Liver (tissue), 9 donors: ENCODE results near the gene SORCS2. TPM values are rescaled to one million over a fixed set of nuclear protein-coding genes. Genes with fewer than 3 reads are reported as not detected.

Source experiments
- DNase-seq: peaks from one replicate; pipeline ENCODE4 v3.0.0-alpha.2; 2017; ENCODE audit warnings: low spot score
- H3K27ac ChIP-seq, 2 donors: one replicate each; pipeline ENCODE4 v1.7.0; 2013; ENCODE audit warnings: inconsistent platforms in 2 of 2, low read length in 2 of 2, control low read depth in 1 of 2, low read depth in 1 of 2, mild to moderate bottlenecking in 1 of 2
- H3K27me3 ChIP-seq, 4 donors: one replicate each; pipeline versions ENCODE4 v1.6.1 to v1.7.0; 2013; ENCODE audit warnings: low read length in 3 of 4, inconsistent platforms in 1 of 4, mild to moderate bottlenecking in 1 of 4, moderate library complexity in 1 of 4; ENCODE audit not compliant: control insufficient read depth in 4 of 4, insufficient read depth in 4 of 4
- H3K36me3 ChIP-seq, 4 donors: one replicate each; pipeline versions ENCODE4 v1.6.1 to v1.7.0; 2013; ENCODE audit warnings: low read length in 3 of 4, mild to moderate bottlenecking in 3 of 4, low read depth in 1 of 4, moderate library complexity in 1 of 4; ENCODE audit not compliant: control insufficient read depth in 4 of 4, insufficient read depth in 3 of 4
- H3K4me1 ChIP-seq, 4 donors: one replicate each; pipeline versions ENCODE4 v1.6.1 to v1.7.0; 2013; ENCODE audit warnings: low read length in 3 of 4, mild to moderate bottlenecking in 3 of 4, moderate library complexity in 1 of 4; ENCODE audit not compliant: control insufficient read depth in 4 of 4, insufficient read depth in 4 of 4
- H3K4me3 ChIP-seq, 3 donors: one replicate each; pipeline versions ENCODE4 v1.6.1 to v1.7.0; 2013; ENCODE audit warnings: low read length in 3 of 3, control low read depth in 1 of 3, low read depth in 1 of 3, mild to moderate bottlenecking in 1 of 3
- H3K9ac ChIP-seq, 2 donors: one replicate each; pipeline ENCODE4 v1.7.0; 2013; ENCODE audit warnings: low read length in 2 of 2, mild to moderate bottlenecking in 2 of 2, moderate library complexity in 2 of 2, control low read depth in 1 of 2, low read depth in 1 of 2
- H3K9me3 ChIP-seq, 4 donors: one replicate each; pipeline versions ENCODE4 v1.6.1 to v1.7.0; 2013; ENCODE audit warnings: low read length in 3 of 4; ENCODE audit not compliant: control insufficient read depth in 4 of 4
- CTCF ChIP-seq: fragments of 150-350 bp; IDR thresholded peaks from 2 replicates; pipeline ENCODE4 v1.5.1; 2017; ENCODE audit warnings: improper control_type of control experiment, low read depth, low read length; ENCODE audit not compliant: missing input control
- EGR1 ChIP-seq, 2 donors: IDR thresholded peaks; 2 replicates each; pipeline ENCODE4 v1.6.1; 2016 to 2018; ENCODE audit warnings: antibody characterized with exemption in 2 of 2, low read depth in 2 of 2
- GABPA ChIP-seq, 2 donors: IDR thresholded peaks in 1 of 2; conservative IDR thresholded peaks in 1 of 2; 2 replicates each; pipeline ENCODE4 v1.6.1; 2016; ENCODE audit warnings: antibody characterized with exemption in 2 of 2, mild to moderate bottlenecking in 1 of 2, moderate library complexity in 1 of 2
- HNF4A ChIP-seq, 2 donors: conservative IDR thresholded peaks; 2 replicates each; pipeline ENCODE4 v1.6.1; 2016; ENCODE audit warnings: antibody characterized with exemption in 2 of 2, mild to moderate bottlenecking in 2 of 2
- JUND ChIP-seq, 2 donors: IDR thresholded peaks; 2 replicates each; pipeline ENCODE4 v1.6.1; 2016; ENCODE audit warnings: antibody characterized with exemption in 2 of 2
- NR2F2 ChIP-seq: IDR thresholded peaks from 2 replicates; pipeline ENCODE4 v1.6.1; 2016; ENCODE audit warnings: antibody characterized with exemption
- RAD21 ChIP-seq, 2 donors: IDR thresholded peaks; 2 replicates each; pipeline ENCODE4 v1.6.1; 2016; ENCODE audit warnings: antibody characterized with exemption in 2 of 2, mild to moderate bottlenecking in 2 of 2
- RXRA ChIP-seq, 2 donors: IDR thresholded peaks; 2 replicates each; pipeline ENCODE4 v1.6.1; 2017 to 2018; ENCODE audit warnings: antibody characterized with exemption in 2 of 2, mild to moderate bottlenecking in 1 of 2
- SP1 ChIP-seq: IDR thresholded peaks from 2 replicates; pipeline ENCODE4 v1.6.1; 2018; ENCODE audit warnings: antibody characterized with exemption, mild to moderate bottlenecking
- TAF1 ChIP-seq: conservative IDR thresholded peaks from 2 replicates; pipeline ENCODE4 v1.6.1; 2016; ENCODE audit warnings: antibody characterized with exemption, mild to moderate bottlenecking
- YY1 ChIP-seq: IDR thresholded peaks from 2 replicates; pipeline ENCODE4 v1.6.1; 2016; ENCODE audit warnings: antibody characterized with exemption, mild to moderate bottlenecking
- ZBTB33 ChIP-seq: IDR thresholded peaks from 2 replicates; pipeline ENCODE4 v1.6.1; 2016; ENCODE audit warnings: antibody characterized with exemption
- WGBS: extraction: QIAGEN DNeasy Blood & Tissue Kit; methylation state at CpG from one replicate; pipeline ENCODE4 v1.1.7; 2013; 5-methylcytosine and 5-hydroxymethylcytosine counted together
- polyA plus RNA-seq, 2 donors: library from polyadenylated mRNA; stranded (reverse) in 1 of 2; unstranded in 1 of 2; fragments of 200-250 nt in 1 of 2; fragments of >200 nt in 1 of 2; fragmentation: Nextera tagmentation in 1 of 2; extraction: Ambion mirVana in 1 of 2; gene quantifications; one replicate each; pipeline versions ENCODE4 v1.2.1 to v1.2.3, GENCODE V29; 2013 to 2015
- total RNA-seq, 2 donors: library from RNA; depleted of rRNA; stranded (reverse); fragments of >200 nt; gene quantifications; one replicate each; pipeline ENCODE4 v1.2.3, GENCODE V29; 2014
- TF ChIP-seq, protein P1 (sequence below): IDR thresholded peaks from 2 replicates; pipeline ENCODE4 v1.6.1; 2016; ENCODE audit warnings: antibody characterized with exemption, mild to moderate bottlenecking
- TF ChIP-seq, protein P2 (sequence below): IDR thresholded peaks from 2 replicates; pipeline ENCODE4 v1.6.1; 2016; ENCODE audit warnings: antibody characterized with exemption
- TF ChIP-seq, protein P3 (sequence below): IDR thresholded peaks from 2 replicates; pipeline ENCODE4 v1.6.1; 2016; ENCODE audit warnings: antibody characterized with exemption
- donor health status: healthy.
- donor health status: healthy.
- donor health status: healthy.
- donor health status: healthy.
- donor health status: healthy.

Gene SORCS2
- total and polyA plus RNA-seq, 4 donors: 0.10 to 1.4 (median 0.92) TPM

- TF ChIP-seq, protein P1, sequence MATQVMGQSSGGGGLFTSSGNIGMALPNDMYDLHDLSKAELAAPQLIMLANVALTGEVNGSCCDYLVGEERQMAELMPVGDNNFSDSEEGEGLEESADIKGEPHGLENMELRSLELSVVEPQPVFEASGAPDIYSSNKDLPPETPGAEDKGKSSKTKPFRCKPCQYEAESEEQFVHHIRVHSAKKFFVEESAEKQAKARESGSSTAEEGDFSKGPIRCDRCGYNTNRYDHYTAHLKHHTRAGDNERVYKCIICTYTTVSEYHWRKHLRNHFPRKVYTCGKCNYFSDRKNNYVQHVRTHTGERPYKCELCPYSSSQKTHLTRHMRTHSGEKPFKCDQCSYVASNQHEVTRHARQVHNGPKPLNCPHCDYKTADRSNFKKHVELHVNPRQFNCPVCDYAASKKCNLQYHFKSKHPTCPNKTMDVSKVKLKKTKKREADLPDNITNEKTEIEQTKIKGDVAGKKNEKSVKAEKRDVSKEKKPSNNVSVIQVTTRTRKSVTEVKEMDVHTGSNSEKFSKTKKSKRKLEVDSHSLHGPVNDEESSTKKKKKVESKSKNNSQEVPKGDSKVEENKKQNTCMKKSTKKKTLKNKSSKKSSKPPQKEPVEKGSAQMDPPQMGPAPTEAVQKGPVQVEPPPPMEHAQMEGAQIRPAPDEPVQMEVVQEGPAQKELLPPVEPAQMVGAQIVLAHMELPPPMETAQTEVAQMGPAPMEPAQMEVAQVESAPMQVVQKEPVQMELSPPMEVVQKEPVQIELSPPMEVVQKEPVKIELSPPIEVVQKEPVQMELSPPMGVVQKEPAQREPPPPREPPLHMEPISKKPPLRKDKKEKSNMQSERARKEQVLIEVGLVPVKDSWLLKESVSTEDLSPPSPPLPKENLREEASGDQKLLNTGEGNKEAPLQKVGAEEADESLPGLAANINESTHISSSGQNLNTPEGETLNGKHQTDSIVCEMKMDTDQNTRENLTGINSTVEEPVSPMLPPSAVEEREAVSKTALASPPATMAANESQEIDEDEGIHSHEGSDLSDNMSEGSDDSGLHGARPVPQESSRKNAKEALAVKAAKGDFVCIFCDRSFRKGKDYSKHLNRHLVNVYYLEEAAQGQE: no peak
- no peak for TF ChIP-seq GABPA (IDR thresholded peaks at IDR 0.05 in 1 of 2, conservative IDR thresholded peaks at IDR 0.05 in 1 of 2)
- TF ChIP-seq HNF4A (conservative IDR thresholded peaks at IDR 0.05): no peak
- no peak for TF ChIP-seq JUND (IDR thresholded peaks at IDR 0.05)
- TF ChIP-seq, protein P2, sequence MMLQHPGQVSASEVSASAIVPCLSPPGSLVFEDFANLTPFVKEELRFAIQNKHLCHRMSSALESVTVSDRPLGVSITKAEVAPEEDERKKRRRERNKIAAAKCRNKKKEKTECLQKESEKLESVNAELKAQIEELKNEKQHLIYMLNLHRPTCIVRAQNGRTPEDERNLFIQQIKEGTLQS: no peak
Observed at GRCh38 chr4:7402526-7402925, 210.2 kb downstream of the SORCS2 start (continued).

- no peak overlapping the region for H3K27ac ChIP-seq
- no peak for DNase-seq
- TF ChIP-seq RXRA (IDR thresholded peaks at IDR 0.05) (no peak), HNF4A (conservative IDR thresholded peaks at IDR 0.05) (no peak), EGR1 (IDR thresholded peaks at IDR 0.05; ENCODE audit: low read depth in 2 of 2) (no peak)
- H3K9ac ChIP-seq: no peak overlapping the region
- H3K4me3 ChIP-seq: no peak overlapping the region
- no peaks in the 10 kb centered on the region for H3K27me3 ChIP-seq
- no peaks in the 10 kb centered on the region for H3K4me1 ChIP-seq
- 73% methylated on average over 3 of the region's 3 CpGs for WGBS
- H3K36me3 ChIP-seq: no peaks in the 10 kb centered on the region
- H3K9me3 ChIP-seq: no peaks in the 10 kb centered on the region
Observed at GRCh38 chr4:7403001-7403400, 210.7 kb downstream of the SORCS2 start.

GRCh38 chr4:7408166-7408565, 215.8 kb downstream of the SORCS2 start:
- Histone ChIP-seq H3K9me3 (peaks cover 0 to 6% (median 2%) of the 10 kb centered on the region in 4 donors), H3K4me3 (no peak overlapping the region), H3K36me3 (no peaks in the 10 kb centered on the region), H3K4me1 (no peaks in the 10 kb centered on the region), H3K9ac (no peak overlapping the region), H3K27me3 (no peaks in the 10 kb centered on the region), H3K27ac (no peak overlapping the region)
- TF ChIP-seq CTCF (no peak), EGR1 (IDR thresholded peaks at IDR 0.05; ENCODE audit: low read depth in 2 of 2) (no peak), RXRA (IDR thresholded peaks at IDR 0.05) (no peak), NR2F2 (no peak), GABPA (IDR thresholded peaks at IDR 0.05 in 1 of 2, conservative IDR thresholded peaks at IDR 0.05 in 1 of 2) (no peak), RAD21 (IDR thresholded peaks at IDR 0.05) (no peak), SP1 (no peak), TAF1 (no peak), HNF4A (conservative IDR thresholded peaks at IDR 0.05) (no peak), YY1 (no peak), JUND (IDR thresholded peaks at IDR 0.05) (no peak), ZBTB33 (no peak)
- TF ChIP-seq, protein P1: no peak
- TF ChIP-seq, protein P2: no peak
- TF ChIP-seq, protein P3, sequence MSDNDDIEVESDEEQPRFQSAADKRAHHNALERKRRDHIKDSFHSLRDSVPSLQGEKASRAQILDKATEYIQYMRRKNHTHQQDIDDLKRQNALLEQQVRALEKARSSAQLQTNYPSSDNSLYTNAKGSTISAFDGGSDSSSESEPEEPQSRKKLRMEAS: no peak
- 94% methylated on average over 4 of the region's 4 CpGs for WGBS
- DNase-seq: no peak
